ENCODE results near the gene MEOX2. TPM values are rescaled to one million over a fixed set of nuclear protein-coding genes. Genes with fewer than 3 reads are reported as not detected.

Gene MEOX2
- total and polyA plus RNA-seq, 2 experiments from 2014 or later = not detected

GRCh38 chr7:15561835-15562234, 124.6 kb downstream of the MEOX2 start, which contains the start of gene AGMO:
AGMO (minus strand) TSS chr7:15562015.
- WGBS, 2 experiments (ENCODE audit: low coverage in 1 of 2, low lambda C conversion rate in 2 of 2, missing lambda C conversion rate in 2 of 2) = 25 to 27% methylated on average over 5 of the region's 5 CpGs
- in situ Hi-C loops (cut with MboI) = no loop called here
- DNase-seq = peak; percentile 22
- H3K9me3 ChIP-seq (ENCODE audit: low read depth) = no peaks in the 10 kb centered on the region
- peaks cover 5% of the 10 kb centered on the region; the same call in 1 of the 2 replicates for H3K27me3 ChIP-seq (replicated peaks; ENCODE audit: insufficient read depth)
- H4K20me1 ChIP-seq (ENCODE audit: insufficient read depth) = no peaks in the 10 kb centered on the region
- TF ChIP-seq EZH2phosphoT487 (IDR thresholded peaks at IDR 0.05; ENCODE audit: insufficient read depth, low read depth) (no peak), EZH2 (IDR thresholded peaks at IDR 0.05; ENCODE audit: insufficient read depth, poor library complexity, severe bottlenecking) (no peak)
- no peak within 1 kb of the TSS for H3K9ac ChIP-seq
- H3K4me2 ChIP-seq (ENCODE audit: unreplicated experiment) = peak within 1 kb of the TSS; percentile 36
- H3K36me3 ChIP-seq (ENCODE audit: low read depth) = no peaks in the 10 kb centered on the region
- H3K4me1 ChIP-seq (ENCODE audit: insufficient read depth) = peaks cover 4% of the 10 kb centered on the region; the same call in 1 of the 2 replicates
- H3K79me2 ChIP-seq (ENCODE audit: insufficient read depth) = no peaks in the 10 kb centered on the region
- no peaks in the 10 kb centered on the region for H3F3A ChIP-seq (ENCODE audit: insufficient read depth)
- no peak within 1 kb of the TSS for H3K27ac ChIP-seq
- peak within 1 kb of the TSS; percentile 72 for H2AFZ ChIP-seq
- no peaks in the 10 kb centered on the region for H3K9me2 ChIP-seq (ENCODE audit: insufficient read depth)
- H3K4me3 ChIP-seq = no peak within 1 kb of the TSS

Other genes with a start within 250 kb of the MEOX2 start
- gene AGMO, start 124.7 kb downstream of the MEOX2 start, total RNA-seq (2014; rRNA removed; shearing (Covaris generic)) = not detected in 2 replicates
- not detected in 2 replicates for gene AGMO, start 124.7 kb downstream of the MEOX2 start, polyA plus RNA-seq (2016; fragmentation: Nextera tagmentation; extraction: Ambion mirVana)